Suprapubic skin (tissue), 4 donors: ENCODE data around the gene FAM193B.

ENCODE experiments used
- CTCF ChIP-seq, 2 donors: fragments of 200-600 bp in 1 of 2; fragments of 450-650 bp in 1 of 2; sonication (generic) in 1 of 2; IDR thresholded peaks; one replicate each; pipeline ENCODE4 v1.5.1; 2016 to 2019; ENCODE audit warnings: antibody characterized with exemption in 2 of 2, mild to moderate bottlenecking in 1 of 2, moderate library complexity in 1 of 2
- EP300 ChIP-seq: sonication (generic); formaldehyde crosslinking; IDR thresholded peaks from one replicate; pipeline ENCODE4 v1.6.1; 2017; ENCODE audit warnings: antibody characterized with exemption
- POLR2A ChIP-seq, 2 donors: fragments of 450-650 bp; IDR thresholded peaks; one replicate each; pipeline ENCODE4 v1.6.1; 2017; ENCODE audit warnings: antibody characterized with exemption in 2 of 2, mild to moderate bottlenecking in 2 of 2, moderate library complexity in 2 of 2
- POLR2AphosphoS5 ChIP-seq, 3 donors: sonication (generic); formaldehyde crosslinking; IDR thresholded peaks; one replicate each; pipeline ENCODE4 v1.6.1; 2017; ENCODE audit warnings: antibody characterized with exemption in 3 of 3

GRCh38 chr5:177496727-177497291 is 57.6 kb downstream of the FAM193B start:
- TF ChIP-seq CTCF (IDR thresholded peaks at IDR 0.05), result no peak
- no peak for TF ChIP-seq POLR2A (IDR thresholded peaks at IDR 0.05)
- TF ChIP-seq POLR2AphosphoS5 (IDR thresholded peaks at IDR 0.05), result no peak
- no peak for TF ChIP-seq EP300
